Neural cell (in vitro differentiated cells): ENCODE data around the gene CTNNBL1. TPM values are rescaled to one million over a fixed set of nuclear protein-coding genes. Genes with fewer than 3 reads are reported as not detected.
A peak's percentile ranks its signal among the peaks of the same experiment; 100 is the strongest.

Experiments
- H2AFZ ChIP-seq: fragments of 200-600, 300-800 bp; sonication (generic), shearing (Covaris generic); 2 replicates; pipeline ENCODE4 v1.6.0; 2014; ENCODE audit warnings: low read depth, mild to moderate bottlenecking, antibody characterized with exemption, low read length, moderate library complexity
- H3F3A ChIP-seq: fragments of 200-600 bp; shearing (Covaris generic); 2 replicates; pipeline ENCODE4 v1.6.1; 2016; ENCODE audit warnings: mild to moderate bottlenecking, moderate library complexity, mixed read lengths, antibody characterized with exemption, low read length; ENCODE audit not compliant: insufficient read depth, poor library complexity, severe bottlenecking
- H3K27ac ChIP-seq: fragments of 200-600, 300-800 bp; sonication (generic), shearing (Covaris generic); 2 replicates; pipeline ENCODE4 v1.5.1; 2014; ENCODE audit warnings: mild to moderate bottlenecking, low read length, moderate library complexity
- H3K27me3 ChIP-seq: fragments of 300-800, 200-600 bp; sonication (generic), shearing (Covaris generic); 2 replicates; pipeline ENCODE4 v1.6.0; 2014; ENCODE audit warnings: mild to moderate bottlenecking, low read depth, low read length, moderate library complexity; ENCODE audit not compliant: insufficient read depth
- H3K36me3 ChIP-seq: fragments of 300-800, 200-600 bp; sonication (generic), shearing (Covaris generic); 2 replicates; pipeline ENCODE4 v1.5.1; 2014; ENCODE audit warnings: mild to moderate bottlenecking, antibody characterized with exemption, low read length, moderate library complexity; ENCODE audit not compliant: insufficient read depth
- H3K4me2 ChIP-seq: fragments of 300-800, 200-600 bp; sonication (generic), shearing (Covaris generic); 2 replicates; pipeline ENCODE4 v1.6.0; 2014; ENCODE audit warnings: mild to moderate bottlenecking, low read length
- H3K4me3 ChIP-seq: fragments of 300-800, 200-600 bp; sonication (generic), shearing (Covaris generic); 2 replicates; pipeline ENCODE4 v1.5.1; 2014; ENCODE audit warnings: mild to moderate bottlenecking, low read length, moderate library complexity
- H3K79me2 ChIP-seq: fragments of 200-600 bp; shearing (Covaris generic); replicated peaks from 2 replicates; pipeline ENCODE4 v1.6.0; 2014; ENCODE audit warnings: mild to moderate bottlenecking, low read length, moderate library complexity; ENCODE audit not compliant: insufficient read depth
- H3K9ac ChIP-seq: fragments of 300-800, 200-600 bp; sonication (generic), shearing (Covaris generic); 2 replicates; pipeline ENCODE4 v1.6.1; 2016; ENCODE audit warnings: mild to moderate bottlenecking, low read length, mixed read lengths
- H3K9me2 ChIP-seq: fragments of 200-600 bp; shearing (Covaris generic); 2 replicates; pipeline ENCODE4 v1.6.1; 2016; ENCODE audit warnings: mild to moderate bottlenecking, low read length, mixed read lengths; ENCODE audit not compliant: insufficient read depth
- H3K9me3 ChIP-seq: fragments of 200-600, 300-800 bp; sonication (generic), shearing (Covaris generic); 2 replicates; pipeline ENCODE4 v1.6.1; 2016; ENCODE audit warnings: mild to moderate bottlenecking, mixed run types, low read length, moderate library complexity, mixed read lengths
- H4K20me1 ChIP-seq: fragments of 200-600 bp; shearing (Covaris generic); 2 replicates; pipeline ENCODE4 v1.6.1; 2016; ENCODE audit warnings: mild to moderate bottlenecking, mixed run types; ENCODE audit not compliant: insufficient read depth
- EP300 ChIP-seq: fragments of 450-650 bp; conservative IDR thresholded peaks from 2 replicates; pipeline ENCODE4 v1.6.1; 2014; ENCODE audit warnings: antibody characterized with exemption, mild to moderate bottlenecking, moderate library complexity; ENCODE audit not compliant: poor library complexity, severe bottlenecking
- EZH2 ChIP-seq: fragments of 200-600, 300-800 bp; shearing (Covaris generic), sonication (generic); IDR thresholded peaks from 2 replicates; pipeline ENCODE4 v1.6.1; 2014; ENCODE audit warnings: antibody characterized with exemption, low read length, borderline replicate concordance, mild to moderate bottlenecking; ENCODE audit not compliant: insufficient read depth, poor library complexity, severe bottlenecking
- MXI1 ChIP-seq: fragments of 450-650 bp; conservative IDR thresholded peaks from 2 replicates; pipeline ENCODE4 v1.6.1; 2014; ENCODE audit warnings: antibody characterized with exemption, mild to moderate bottlenecking; ENCODE audit not compliant: poor library complexity, severe bottlenecking
- POLR2AphosphoS5 ChIP-seq: IDR thresholded peaks from 2 replicates; pipeline ENCODE4 v1.6.1; 2012
- RAD21 ChIP-seq: fragments of 450-650 bp; conservative IDR thresholded peaks from 2 replicates; pipeline ENCODE4 v1.6.1; 2014; ENCODE audit warnings: antibody characterized with exemption, mild to moderate bottlenecking, moderate library complexity
- SMC3 ChIP-seq: fragments of 450-650 bp; conservative IDR thresholded peaks from 2 replicates; pipeline ENCODE4 v1.6.1; 2014; ENCODE audit warnings: antibody characterized with exemption, mild to moderate bottlenecking, moderate library complexity; ENCODE audit not compliant: poor library complexity
- polyA plus RNA-seq: library from polyadenylated mRNA; depleted of rRNA; stranded (reverse); fragments of >200 nt; gene quantifications from 2 replicates; pipeline ENCODE4 v1.2.3, GENCODE V29; 2014
- TF ChIP-seq, protein P1 (sequence below): fragments of 450-650 bp; IDR thresholded peaks from 2 replicates; pipeline ENCODE4 v1.5.1; 2014; ENCODE audit warnings: antibody characterized with exemption, mild to moderate bottlenecking, moderate library complexity; ENCODE audit not compliant: poor library complexity, severe bottlenecking
- TF ChIP-seq, protein P2 (sequence below): IDR thresholded peaks from 2 replicates; pipeline ENCODE4 v1.6.1; 2012; ENCODE audit warnings: borderline replicate concordance

The CTNNBL1 gene
- polyA plus RNA-seq, 1 donor from 2014 or later, result 32.6 TPM

DNA sequence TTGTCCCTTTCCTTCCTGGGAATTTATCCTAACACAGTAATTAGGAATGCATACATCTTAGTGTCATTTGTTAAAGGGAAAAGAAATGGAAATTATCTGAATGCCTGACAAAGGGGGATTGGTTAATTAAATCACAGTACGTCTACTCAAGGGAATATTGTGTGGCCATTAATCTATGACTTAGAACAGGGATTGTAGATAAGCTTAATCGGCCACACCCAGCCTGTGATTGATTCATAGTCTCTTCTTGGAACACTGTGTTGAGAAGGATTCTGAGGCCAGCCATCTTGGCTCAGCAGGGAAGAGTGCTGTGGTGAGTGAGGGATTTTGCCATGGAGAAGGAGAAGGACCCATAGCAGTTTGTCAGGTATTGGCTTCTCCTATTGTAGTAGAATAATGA, 50.5 kb downstream of the CTNNBL1 start:
- H3K27me3 ChIP-seq, result no peaks in the 10 kb centered on the region
- H3K9me2 ChIP-seq, result no peaks in the 10 kb centered on the region
- no peaks in the 10 kb centered on the region for H3K36me3 ChIP-seq
- no peak overlapping the region for H2AFZ ChIP-seq
- no peak overlapping the region for H3K27ac ChIP-seq
- TF ChIP-seq, protein P1, sequence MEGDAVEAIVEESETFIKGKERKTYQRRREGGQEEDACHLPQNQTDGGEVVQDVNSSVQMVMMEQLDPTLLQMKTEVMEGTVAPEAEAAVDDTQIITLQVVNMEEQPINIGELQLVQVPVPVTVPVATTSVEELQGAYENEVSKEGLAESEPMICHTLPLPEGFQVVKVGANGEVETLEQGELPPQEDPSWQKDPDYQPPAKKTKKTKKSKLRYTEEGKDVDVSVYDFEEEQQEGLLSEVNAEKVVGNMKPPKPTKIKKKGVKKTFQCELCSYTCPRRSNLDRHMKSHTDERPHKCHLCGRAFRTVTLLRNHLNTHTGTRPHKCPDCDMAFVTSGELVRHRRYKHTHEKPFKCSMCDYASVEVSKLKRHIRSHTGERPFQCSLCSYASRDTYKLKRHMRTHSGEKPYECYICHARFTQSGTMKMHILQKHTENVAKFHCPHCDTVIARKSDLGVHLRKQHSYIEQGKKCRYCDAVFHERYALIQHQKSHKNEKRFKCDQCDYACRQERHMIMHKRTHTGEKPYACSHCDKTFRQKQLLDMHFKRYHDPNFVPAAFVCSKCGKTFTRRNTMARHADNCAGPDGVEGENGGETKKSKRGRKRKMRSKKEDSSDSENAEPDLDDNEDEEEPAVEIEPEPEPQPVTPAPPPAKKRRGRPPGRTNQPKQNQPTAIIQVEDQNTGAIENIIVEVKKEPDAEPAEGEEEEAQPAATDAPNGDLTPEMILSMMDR, result no peak
- TF ChIP-seq SMC3 (no peak), MXI1 (no peak)
- H3F3A ChIP-seq, result no peaks in the 10 kb centered on the region
- no peaks in the 10 kb centered on the region for H4K20me1 ChIP-seq
- H3K4me2 ChIP-seq, result no peak overlapping the region
- H3K9ac ChIP-seq, result no peak overlapping the region
- no peak overlapping the region for H3K4me3 ChIP-seq
- H3K79me2 ChIP-seq, result no peaks in the 10 kb centered on the region
- no peaks in the 10 kb centered on the region for H3K9me3 ChIP-seq

DNA sequence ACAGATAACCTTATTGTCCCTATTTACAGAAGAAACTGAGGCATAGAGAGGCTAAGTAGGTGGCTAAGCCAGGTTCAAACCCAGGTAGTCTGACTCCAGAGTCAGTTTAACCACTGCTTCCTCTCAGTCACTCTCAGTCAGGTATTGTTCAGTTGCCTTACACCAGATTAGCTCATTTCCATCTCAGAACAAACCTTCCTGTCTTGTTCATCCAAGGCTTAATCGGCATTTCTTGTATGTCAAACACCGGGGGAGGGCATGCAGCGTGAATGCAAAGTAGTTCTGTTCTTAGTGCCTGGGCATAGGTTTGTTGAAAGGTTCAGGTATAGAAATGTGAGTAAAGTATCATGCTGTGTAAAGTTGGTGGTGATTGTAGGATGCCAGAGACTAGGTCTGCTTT, 51.7 kb downstream of the CTNNBL1 start:
- Histone ChIP-seq H3K4me2 (no peak overlapping the region), H3K27me3 (no peaks in the 10 kb centered on the region), H3K36me3 (no peaks in the 10 kb centered on the region), H4K20me1 (no peaks in the 10 kb centered on the region), H2AFZ (no peak overlapping the region), H3K9ac (peak overlapping the region; percentile 20), H3K4me3 (no peak overlapping the region), H3K9me3 (no peaks in the 10 kb centered on the region), H3K79me2 (no peaks in the 10 kb centered on the region), H3K9me2 (no peaks in the 10 kb centered on the region), H3K27ac (peak overlapping the region; percentile 62), H3F3A (no peaks in the 10 kb centered on the region)
- TF ChIP-seq EP300, result peak; percentile 42
- no peak for TF ChIP-seq EZH2
- TF ChIP-seq RAD21, result peak; percentile 22

DNA sequence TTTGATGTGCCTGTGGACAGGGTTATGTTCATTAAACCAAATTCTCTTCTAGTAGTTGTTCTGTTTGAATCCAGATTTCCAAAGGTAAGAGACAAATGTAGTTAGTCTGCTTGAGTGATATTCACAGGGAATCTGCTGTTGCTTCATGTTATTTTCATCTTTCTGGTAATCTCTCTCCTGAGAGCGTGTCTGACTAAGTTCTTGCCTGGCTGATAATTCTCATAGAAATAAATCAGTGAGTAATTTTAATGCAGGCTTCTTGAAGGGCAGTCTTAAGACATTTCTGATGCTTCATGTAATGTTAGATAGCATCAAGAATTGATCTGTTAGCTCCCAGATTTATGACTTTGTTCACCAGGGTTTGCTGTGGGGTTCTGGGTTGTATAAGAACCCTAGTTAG, 54.2 kb downstream of the CTNNBL1 start:
- H2AFZ ChIP-seq, result no peak overlapping the region
- TF ChIP-seq MXI1 (no peak), EZH2 (no peak), RAD21 (no peak), POLR2AphosphoS5 (no peak), EP300 (no peak)
- TF ChIP-seq, protein P1, result no peak
- TF ChIP-seq, protein P2, sequence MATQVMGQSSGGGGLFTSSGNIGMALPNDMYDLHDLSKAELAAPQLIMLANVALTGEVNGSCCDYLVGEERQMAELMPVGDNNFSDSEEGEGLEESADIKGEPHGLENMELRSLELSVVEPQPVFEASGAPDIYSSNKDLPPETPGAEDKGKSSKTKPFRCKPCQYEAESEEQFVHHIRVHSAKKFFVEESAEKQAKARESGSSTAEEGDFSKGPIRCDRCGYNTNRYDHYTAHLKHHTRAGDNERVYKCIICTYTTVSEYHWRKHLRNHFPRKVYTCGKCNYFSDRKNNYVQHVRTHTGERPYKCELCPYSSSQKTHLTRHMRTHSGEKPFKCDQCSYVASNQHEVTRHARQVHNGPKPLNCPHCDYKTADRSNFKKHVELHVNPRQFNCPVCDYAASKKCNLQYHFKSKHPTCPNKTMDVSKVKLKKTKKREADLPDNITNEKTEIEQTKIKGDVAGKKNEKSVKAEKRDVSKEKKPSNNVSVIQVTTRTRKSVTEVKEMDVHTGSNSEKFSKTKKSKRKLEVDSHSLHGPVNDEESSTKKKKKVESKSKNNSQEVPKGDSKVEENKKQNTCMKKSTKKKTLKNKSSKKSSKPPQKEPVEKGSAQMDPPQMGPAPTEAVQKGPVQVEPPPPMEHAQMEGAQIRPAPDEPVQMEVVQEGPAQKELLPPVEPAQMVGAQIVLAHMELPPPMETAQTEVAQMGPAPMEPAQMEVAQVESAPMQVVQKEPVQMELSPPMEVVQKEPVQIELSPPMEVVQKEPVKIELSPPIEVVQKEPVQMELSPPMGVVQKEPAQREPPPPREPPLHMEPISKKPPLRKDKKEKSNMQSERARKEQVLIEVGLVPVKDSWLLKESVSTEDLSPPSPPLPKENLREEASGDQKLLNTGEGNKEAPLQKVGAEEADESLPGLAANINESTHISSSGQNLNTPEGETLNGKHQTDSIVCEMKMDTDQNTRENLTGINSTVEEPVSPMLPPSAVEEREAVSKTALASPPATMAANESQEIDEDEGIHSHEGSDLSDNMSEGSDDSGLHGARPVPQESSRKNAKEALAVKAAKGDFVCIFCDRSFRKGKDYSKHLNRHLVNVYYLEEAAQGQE, result no peak
- H3K9me2 ChIP-seq, result no peaks in the 10 kb centered on the region
- H3K9ac ChIP-seq, result no peak overlapping the region
- no peaks in the 10 kb centered on the region for H3K36me3 ChIP-seq
- H4K20me1 ChIP-seq, result no peaks in the 10 kb centered on the region
- H3F3A ChIP-seq, result no peaks in the 10 kb centered on the region
- H3K9me3 ChIP-seq, result no peaks in the 10 kb centered on the region
- no peaks in the 10 kb centered on the region for H3K27me3 ChIP-seq
- no peak overlapping the region for H3K4me3 ChIP-seq
- no peak overlapping the region for H3K4me2 ChIP-seq
- H3K79me2 ChIP-seq, result no peaks in the 10 kb centered on the region
- no peak overlapping the region for H3K27ac ChIP-seq
